ENCODE measurements around the gene MAGI2. TPM values are rescaled to one million over a fixed set of nuclear protein-coding genes. Genes with fewer than 3 reads are reported as not detected.

Gene MAGI2
- total and polyA plus RNA-seq, 2 of the 13 experiments (the other 11 are each of a cell fraction or from before 2014, with no cell fraction given): 1.5 to 3.8 TPM

GRCh38 chr7:78764571-78764970 lies 688.9 kb downstream of the MAGI2 start:
- no peak overlapping the region for H2AFZ ChIP-seq (ENCODE audit: low read length)
- BruUV-seq (replicated peaks): no TSS peak
- H3K36me3 ChIP-seq (replicated peaks in 1 of 2; ENCODE audit: control insufficient read depth in 1 of 2, insufficient read depth in 2 of 2, low read length in 2 of 2): no peaks in the 10 kb centered on the region
- no peak for FAIRE-seq
- H3K4me2 ChIP-seq (ENCODE audit: low read depth, low read length): no peak overlapping the region
- intact Hi-C loops (cut with micrococcal nuclease; ENCODE audit: unreplicated experiment) (no loop called here), in situ Hi-C loops (cut with HindIII; ENCODE audit: extremely low pct_ligation_motif_present, low pct_unique_long_range_greater_than_20kb) (no loop called here)
- no peak overlapping the region for H3K9ac ChIP-seq (ENCODE audit: insufficient read depth, low read depth, low read length)
- ChIA-PET CTCF (ENCODE audit: low intra/inter-chr PET ratio, low total read pairs) (no interaction called here), POLR2A (no interaction called here)
- ATAC-seq: no peak
- TF ChIP-seq SNAPC4 (CRISPR knock-in tag; IDR thresholded peaks at IDR 0.05) (no peak), ZBTB21 (CRISPR knock-in tag; IDR thresholded peaks at IDR 0.05) (no peak)
- no peaks in the 10 kb centered on the region for H4K20me1 ChIP-seq (ENCODE audit: insufficient read depth, low read length)
- H3K9me3 ChIP-seq (ENCODE audit: low read length): no peaks in the 10 kb centered on the region
- WGBS (ENCODE audit: low lambda C conversion rate): 28% methylated on average over 3 of the region's 3 CpGs
- no peak overlapping the region for H3K27ac ChIP-seq (ENCODE audit: extremely low read length, insufficient read depth, low read length)
- H3K79me2 ChIP-seq (ENCODE audit: insufficient read depth, low read length): no peaks in the 10 kb centered on the region
- H3K27me3 ChIP-seq (ENCODE audit: control insufficient read depth in 1 of 2, insufficient read depth in 2 of 2, low read length in 2 of 2): no peaks in the 10 kb centered on the region
- no peaks in the 10 kb centered on the region for H3K4me1 ChIP-seq (ENCODE audit: insufficient read depth, low read length)
- no peak overlapping the region for H3K4me3 ChIP-seq (replicated peaks in 1 of 3; ENCODE audit: insufficient read depth in 1 of 3, low read depth in 2 of 3, low read length in 3 of 3)
- no peak for DNase-seq (ENCODE audit: low spot score)

GRCh38 chr7:78762625-78763024 lies 690.8 kb downstream of the MAGI2 start:
- H3K27me3 ChIP-seq (ENCODE audit: control insufficient read depth in 1 of 2, insufficient read depth in 2 of 2, low read length in 2 of 2): no peaks in the 10 kb centered on the region
- H2AFZ ChIP-seq (ENCODE audit: low read length): no peak overlapping the region
- POLR2A ChIA-PET: no interaction called here
- 6% methylated on average over 1 of the region's 1 CpG for WGBS (ENCODE audit: low lambda C conversion rate)
- no peak overlapping the region for H3K27ac ChIP-seq (ENCODE audit: extremely low read length, insufficient read depth, low read length)
- no peak overlapping the region for H3K4me2 ChIP-seq (ENCODE audit: low read depth, low read length)
- no peaks in the 10 kb centered on the region for H3K79me2 ChIP-seq (ENCODE audit: insufficient read depth, low read length)
- in situ Hi-C loops (cut with HindIII; ENCODE audit: extremely low pct_ligation_motif_present, low pct_unique_long_range_greater_than_20kb): no loop called here
- intact Hi-C loops (cut with micrococcal nuclease; ENCODE audit: unreplicated experiment): no loop called here
- CTCF ChIA-PET (ENCODE audit: low intra/inter-chr PET ratio, low total read pairs): no interaction called here
- no peaks in the 10 kb centered on the region for H3K4me1 ChIP-seq (ENCODE audit: insufficient read depth, low read length)
- ATAC-seq (no peak), DNase-seq (ENCODE audit: low spot score) (no peak), FAIRE-seq (no peak)
- H3K9me3 ChIP-seq (ENCODE audit: low read length): no peaks in the 10 kb centered on the region
- H3K9ac ChIP-seq (ENCODE audit: insufficient read depth, low read depth, low read length): no peak overlapping the region
- H3K4me3 ChIP-seq (replicated peaks in 1 of 3; ENCODE audit: insufficient read depth in 1 of 3, low read depth in 2 of 3, low read length in 3 of 3): no peak overlapping the region
- H3K36me3 ChIP-seq (replicated peaks in 1 of 2; ENCODE audit: control insufficient read depth in 1 of 2, insufficient read depth in 2 of 2, low read length in 2 of 2): no peaks in the 10 kb centered on the region
- no peaks in the 10 kb centered on the region for H4K20me1 ChIP-seq (ENCODE audit: insufficient read depth, low read length)
- BruUV-seq (replicated peaks): no TSS peak
- TF ChIP-seq ZNF510 (CRISPR knock-in tag; IDR thresholded peaks at IDR 0.05; ENCODE audit: low read depth) (no peak), THYN1 (CRISPR knock-in tag; IDR thresholded peaks at IDR 0.05; ENCODE audit: borderline replicate concordance, low read depth) (no peak), POLR2AphosphoS5 (IDR thresholded peaks at IDR 0.05; ENCODE audit: low read depth, low read length) (no peak), JUNB (CRISPR knock-in tag; IDR thresholded peaks at IDR 0.05; ENCODE audit: borderline replicate concordance) (no peak)
- TF ChIP-seq, protein P1, sequence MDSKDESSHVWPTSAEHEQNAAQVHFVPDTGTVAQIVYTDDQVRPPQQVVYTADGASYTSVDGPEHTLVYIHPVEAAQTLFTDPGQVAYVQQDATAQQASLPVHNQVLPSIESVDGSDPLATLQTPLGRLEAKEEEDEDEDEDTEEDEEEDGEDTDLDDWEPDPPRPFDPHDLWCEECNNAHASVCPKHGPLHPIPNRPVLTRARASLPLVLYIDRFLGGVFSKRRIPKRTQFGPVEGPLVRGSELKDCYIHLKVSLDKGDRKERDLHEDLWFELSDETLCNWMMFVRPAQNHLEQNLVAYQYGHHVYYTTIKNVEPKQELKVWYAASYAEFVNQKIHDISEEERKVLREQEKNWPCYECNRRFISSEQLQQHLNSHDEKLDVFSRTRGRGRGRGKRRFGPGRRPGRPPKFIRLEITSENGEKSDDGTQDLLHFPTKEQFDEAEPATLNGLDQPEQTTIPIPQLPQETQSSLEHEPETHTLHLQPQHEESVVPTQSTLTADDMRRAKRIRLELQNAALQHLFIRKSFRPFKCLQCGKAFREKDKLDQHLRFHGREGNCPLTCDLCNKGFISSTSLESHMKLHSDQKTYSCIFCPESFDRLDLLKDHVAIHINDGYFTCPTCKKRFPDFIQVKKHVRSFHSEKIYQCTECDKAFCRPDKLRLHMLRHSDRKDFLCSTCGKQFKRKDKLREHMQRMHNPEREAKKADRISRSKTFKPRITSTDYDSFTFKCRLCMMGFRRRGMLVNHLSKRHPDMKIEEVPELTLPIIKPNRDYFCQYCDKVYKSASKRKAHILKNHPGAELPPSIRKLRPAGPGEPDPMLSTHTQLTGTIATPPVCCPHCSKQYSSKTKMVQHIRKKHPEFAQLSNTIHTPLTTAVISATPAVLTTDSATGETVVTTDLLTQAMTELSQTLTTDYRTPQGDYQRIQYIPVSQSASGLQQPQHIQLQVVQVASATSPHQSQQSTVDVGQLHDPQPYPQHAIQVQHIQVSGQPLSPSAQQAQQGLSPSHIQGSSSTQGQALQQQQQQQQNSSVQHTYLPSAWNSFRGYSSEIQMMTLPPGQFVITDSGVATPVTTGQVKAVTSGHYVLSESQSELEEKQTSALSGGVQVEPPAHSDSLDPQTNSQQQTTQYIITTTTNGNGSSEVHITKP (CRISPR knock-in tag; IDR thresholded peaks at IDR 0.05; ENCODE audit: low read depth): no peak
